Activated CD4-positive, alpha-beta memory T cell treated with anti-CD3 and anti-CD28 coated beads, Interleukin-2, amount 10 ng/mL, durations not matched to agents 7 days and 5 days (primary cell): Measurements from ENCODE around the gene ELOVL2. TPM values are rescaled to one million over a fixed set of nuclear protein-coding genes. Genes with fewer than 3 reads are reported as not detected.

ENCODE experiments used
- CTCF ChIA-PET: fragments of 350-600 bp; sonication (Branson Sonifier 250); formaldehyde crosslinking; loops from one replicate; lab custom pipeline; 2021; ENCODE audit warnings: antibody characterized with exemption, inconsistent platforms; lab: Charles Lee
- POLR2A ChIA-PET: fragments of 350-600 bp; sonication (Branson Sonifier 250); formaldehyde crosslinking; loops from one replicate; lab custom pipeline; 2021; ENCODE audit warnings: antibody characterized with exemption; lab: Charles Lee
- DNase-seq: peaks from one replicate; pipeline ENCODE4 v3.0.0-alpha.2; 2020
- H3K27ac Mint-ChIP-seq: one replicate; pipeline ENCODE4 v1.8.0; 2021; ENCODE audit warnings: mild to moderate bottlenecking, mixed read lengths
- H3K27me3 Mint-ChIP-seq: one replicate; pipeline ENCODE4 v1.8.0; 2021; ENCODE audit warnings: mixed read lengths
- H3K36me3 Mint-ChIP-seq: one replicate; pipeline ENCODE4 v1.8.0; 2021; ENCODE audit warnings: low read depth, mixed read lengths
- H3K4me1 Mint-ChIP-seq: one replicate; pipeline ENCODE4 v1.8.0; 2021; ENCODE audit warnings: mixed read lengths
- H3K4me3 Mint-ChIP-seq: one replicate; pipeline ENCODE4 v1.8.0; 2021; ENCODE audit warnings: mild to moderate bottlenecking, mixed read lengths
- H3K9me3 Mint-ChIP-seq: one replicate; pipeline ENCODE4 v1.8.0; 2021; ENCODE audit warnings: mixed read lengths
- total RNA-seq, 2 experiments: library from RNA; stranded (reverse); gene quantifications; one replicate each; pipeline ENCODE4 v1.2.3, GENCODE V29; 2021

ELOVL2 gene
- total RNA-seq, 2 experiments from 2014 or later: not detected

DNA sequence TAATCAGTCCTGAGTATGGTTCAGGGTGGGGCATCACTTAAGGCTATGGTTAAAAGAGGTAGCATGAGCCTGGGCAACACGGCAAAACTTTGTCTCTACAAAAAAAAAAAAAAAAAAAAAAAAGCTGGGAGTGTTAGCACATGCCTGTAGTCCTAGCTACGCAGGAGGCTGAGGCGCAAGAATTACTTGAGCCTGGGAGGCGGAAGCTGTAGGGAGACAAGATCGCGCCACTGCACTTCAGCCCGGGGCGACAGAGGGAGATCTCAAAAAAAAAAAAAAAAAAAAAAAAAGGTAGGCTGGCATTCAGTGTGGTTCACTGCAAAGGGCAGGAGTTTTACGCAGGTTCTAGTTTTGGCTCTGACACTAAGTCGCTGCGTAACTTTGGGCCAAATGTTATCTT, 15.1 kb downstream of the ELOVL2 start:
- H3K27me3 Mint-ChIP-seq: peaks cover 40% of the 10 kb centered on the region
- H3K36me3 Mint-ChIP-seq: no peaks in the 10 kb centered on the region
- ChIA-PET POLR2A (no interaction called here), CTCF (no interaction called here)
- no peaks in the 10 kb centered on the region for H3K9me3 Mint-ChIP-seq
- no peak for DNase-seq
- H3K4me1 Mint-ChIP-seq: no peaks in the 10 kb centered on the region
- no peak overlapping the region for H3K4me3 Mint-ChIP-seq
- H3K27ac Mint-ChIP-seq: no peak overlapping the region

DNA sequence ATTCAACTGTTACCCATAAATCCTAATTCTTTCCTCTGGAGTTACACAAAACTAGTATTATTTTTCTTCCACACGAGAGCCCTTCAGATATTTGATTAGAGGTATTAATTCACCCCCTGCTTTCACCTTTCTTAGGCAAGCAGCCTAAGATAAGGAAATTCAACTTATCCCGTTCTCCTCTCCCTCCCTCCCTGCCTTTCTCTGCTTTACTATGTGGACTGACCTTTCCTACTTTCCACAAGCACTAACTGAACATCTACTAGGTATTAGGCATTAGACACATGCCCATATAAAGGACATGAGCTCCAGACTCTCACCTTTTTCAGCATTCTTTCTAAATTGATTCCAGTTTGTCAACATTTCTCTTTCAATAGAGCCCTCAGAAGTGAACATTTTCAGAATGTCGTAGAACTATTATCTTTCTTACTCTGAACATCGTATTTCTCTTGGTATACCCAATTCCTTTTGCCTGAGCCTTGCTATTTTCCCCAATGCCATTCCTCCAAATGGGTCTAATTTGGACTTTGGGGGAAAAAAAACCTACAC, 16.5 kb downstream of the ELOVL2 start:
- ChIA-PET POLR2A (no interaction called here), CTCF (interaction anchor here (1.0 kb wide), 1 partner anchor 41 kb away, joined by 4 read pairs; no protein-coding TSS in a partner anchor)
- Mint-ChIP-seq H3K27ac (no peak overlapping the region), H3K36me3 (no peaks in the 10 kb centered on the region), H3K27me3 (peaks cover 40% of the 10 kb centered on the region), H3K9me3 (no peaks in the 10 kb centered on the region), H3K4me3 (no peak overlapping the region), H3K4me1 (no peaks in the 10 kb centered on the region)
- no peak for DNase-seq

DNA sequence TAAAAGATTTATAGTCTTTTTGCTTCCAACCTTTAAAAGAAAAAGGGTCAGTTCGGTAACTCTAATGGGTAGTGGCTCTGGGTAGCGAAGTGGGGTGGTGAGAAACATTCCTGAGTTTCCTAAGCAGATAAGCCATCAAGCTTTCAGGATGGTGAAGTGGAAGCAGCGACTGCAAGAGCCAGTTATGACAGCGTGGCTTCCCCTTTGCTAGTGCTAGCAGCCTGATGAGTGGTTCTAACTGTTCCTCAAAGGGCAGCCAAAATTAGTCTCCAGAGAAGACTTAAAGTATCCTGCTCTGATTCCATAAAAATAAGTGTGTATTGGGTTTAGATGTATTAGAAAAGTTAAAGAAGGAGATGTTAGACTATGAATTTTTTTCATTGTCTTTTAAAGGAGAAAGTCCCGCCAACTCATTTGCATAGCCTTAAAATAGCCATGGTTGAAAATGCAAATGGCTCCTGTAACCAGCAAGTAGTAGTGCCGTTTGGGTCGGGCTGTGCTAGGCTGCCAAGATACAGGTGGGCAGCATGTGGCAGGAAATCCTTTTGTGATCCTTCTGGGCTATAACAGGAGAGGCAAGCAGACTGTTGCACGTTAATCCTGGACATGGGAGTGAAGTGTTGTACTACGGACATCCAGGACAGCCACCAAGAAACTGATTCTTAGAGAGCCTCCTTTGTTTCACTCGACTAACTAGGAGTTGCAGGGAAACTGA, 18.0 kb downstream of the ELOVL2 start:
- Mint-ChIP-seq H3K27ac (no peak overlapping the region), H3K9me3 (no peaks in the 10 kb centered on the region), H3K4me3 (no peak overlapping the region), H3K4me1 (no peaks in the 10 kb centered on the region), H3K27me3 (peaks cover 45% of the 10 kb centered on the region), H3K36me3 (no peaks in the 10 kb centered on the region)
- POLR2A ChIA-PET: no interaction called here
- CTCF ChIA-PET: interaction anchor here (1.1 kb wide), 1 partner anchor 72 kb away, joined by 3 read pairs; no protein-coding TSS in a partner anchor
- DNase-seq: no peak

DNA sequence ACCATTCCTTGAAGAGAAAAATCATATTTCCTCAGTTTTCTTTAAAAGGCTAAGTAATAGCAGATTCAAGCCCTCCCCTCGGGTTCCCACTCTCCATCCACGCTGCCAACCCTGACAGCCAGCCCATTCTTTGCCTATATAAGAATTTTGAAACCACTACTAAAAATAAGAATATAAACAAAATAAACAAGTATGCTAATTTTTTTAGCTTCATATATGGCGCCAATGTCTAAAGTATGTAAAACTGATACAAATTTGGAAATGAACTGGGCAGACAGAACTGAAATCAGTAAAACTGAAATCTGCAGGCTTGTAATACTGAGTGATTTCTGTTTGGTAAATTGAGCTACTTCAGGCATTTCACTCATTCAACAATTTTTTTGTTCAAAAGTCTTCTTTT, 19.0 kb downstream of the ELOVL2 start:
- Mint-ChIP-seq H3K4me3 (no peak overlapping the region), H3K27ac (no peak overlapping the region), H3K4me1 (no peaks in the 10 kb centered on the region), H3K9me3 (no peaks in the 10 kb centered on the region), H3K27me3 (peaks cover 47% of the 10 kb centered on the region), H3K36me3 (no peaks in the 10 kb centered on the region)
- DNase-seq: no peak
- ChIA-PET POLR2A (no interaction called here), CTCF (no interaction called here)

DNA sequence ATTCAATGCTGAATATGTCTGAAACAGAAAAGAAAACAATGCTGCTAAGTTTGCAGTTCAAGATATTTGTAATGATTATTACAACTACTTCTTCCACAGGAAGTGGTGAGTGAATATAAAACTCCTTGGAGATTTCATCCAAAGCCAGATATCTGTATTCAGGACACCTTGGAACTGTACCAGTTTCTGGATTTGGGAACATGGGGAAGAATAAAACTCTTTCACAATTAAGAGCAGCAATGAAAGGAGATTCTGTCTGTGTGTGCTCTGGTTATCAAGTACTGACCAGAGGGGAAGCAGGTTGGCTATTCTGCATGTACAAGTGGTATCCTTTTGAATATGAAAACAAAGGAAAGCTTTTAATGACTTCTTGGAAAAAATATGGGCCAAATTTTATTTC, 21.1 kb downstream of the ELOVL2 start:
- ChIA-PET CTCF (interaction anchor here (1.0 kb wide), 1 partner anchor 46 kb away, joined by 3 read pairs; no protein-coding TSS in a partner anchor), POLR2A (no interaction called here)
- H3K4me1 Mint-ChIP-seq: no peaks in the 10 kb centered on the region
- no peak for DNase-seq
- H3K9me3 Mint-ChIP-seq: no peaks in the 10 kb centered on the region
- no peak overlapping the region for H3K4me3 Mint-ChIP-seq
- peaks cover 46% of the 10 kb centered on the region for H3K27me3 Mint-ChIP-seq
- H3K27ac Mint-ChIP-seq: no peak overlapping the region
- no peaks in the 10 kb centered on the region for H3K36me3 Mint-ChIP-seq

DNA sequence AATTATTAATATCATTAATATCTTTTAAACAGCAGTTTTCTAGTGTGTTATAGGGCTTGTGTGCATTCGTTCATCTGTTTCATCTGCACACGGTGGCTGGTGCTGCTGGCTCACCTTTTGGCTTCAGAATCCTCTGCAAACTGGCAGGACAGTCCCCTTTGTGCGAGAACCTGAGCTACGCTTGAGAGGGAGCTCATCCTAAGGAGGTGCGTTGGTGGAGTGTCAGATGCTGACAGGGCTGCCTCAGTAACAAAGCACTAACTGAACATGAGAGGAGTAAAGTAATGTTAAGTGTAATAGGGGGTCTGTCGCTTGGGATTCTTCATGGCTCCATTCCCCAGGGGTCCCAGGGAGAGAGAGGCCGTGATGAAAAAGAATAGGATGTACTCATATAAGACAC, 22.4 kb downstream of the ELOVL2 start:
- H3K4me3 Mint-ChIP-seq: no peak overlapping the region
- H3K27me3 Mint-ChIP-seq: peaks cover 38% of the 10 kb centered on the region
- no peaks in the 10 kb centered on the region for H3K36me3 Mint-ChIP-seq
- DNase-seq: no peak
- POLR2A ChIA-PET: no interaction called here
- H3K9me3 Mint-ChIP-seq: no peaks in the 10 kb centered on the region
- CTCF ChIA-PET: no interaction called here
- no peak overlapping the region for H3K27ac Mint-ChIP-seq
- H3K4me1 Mint-ChIP-seq: no peaks in the 10 kb centered on the region

DNA sequence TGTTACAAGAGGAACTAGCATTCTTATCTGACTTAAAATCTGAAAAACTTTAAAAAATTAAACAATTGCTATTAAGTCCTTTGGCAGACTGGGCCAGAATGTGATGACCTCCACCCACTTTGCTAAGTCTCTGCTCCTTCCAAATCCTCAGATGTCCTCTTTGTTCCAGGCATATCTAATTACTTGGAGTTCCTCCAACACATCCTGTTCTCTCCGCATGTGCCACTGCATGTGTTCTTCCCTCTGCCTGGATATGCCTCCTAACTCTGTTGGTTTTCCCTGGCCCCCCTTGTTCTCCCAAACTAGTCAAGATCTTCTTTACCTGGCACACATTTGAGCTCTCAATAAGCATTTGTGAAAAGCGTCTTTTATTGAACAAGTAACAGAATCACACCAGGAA, 23.1 kb downstream of the ELOVL2 start:
- Mint-ChIP-seq H3K27me3 (peaks cover 38% of the 10 kb centered on the region), H3K4me3 (no peak overlapping the region), H3K27ac (no peak overlapping the region), H3K36me3 (no peaks in the 10 kb centered on the region), H3K9me3 (no peaks in the 10 kb centered on the region), H3K4me1 (no peaks in the 10 kb centered on the region)
- ChIA-PET POLR2A (no interaction called here), CTCF (no interaction called here)
- DNase-seq: no peak

DNA sequence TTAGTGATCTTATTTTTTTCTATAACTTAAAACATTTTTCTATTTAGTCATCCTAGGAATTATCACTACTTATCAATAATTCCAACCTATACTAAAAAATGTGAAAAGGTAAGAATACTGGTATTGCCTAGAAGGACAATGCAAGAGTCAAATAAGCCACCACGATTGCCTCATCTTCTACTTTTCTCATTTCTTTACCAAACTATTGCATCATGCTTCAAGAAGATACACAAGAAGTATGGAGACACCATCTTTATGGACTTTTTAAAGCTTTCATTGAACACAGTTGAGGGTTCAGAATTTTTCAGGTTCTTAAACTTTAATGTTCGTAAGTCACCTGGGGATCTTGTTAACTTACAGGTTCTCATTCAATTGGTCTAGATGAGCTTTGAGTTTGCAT, 25.9 kb downstream of the ELOVL2 start:
- POLR2A ChIA-PET: no interaction called here
- Mint-ChIP-seq H3K27ac (no peak overlapping the region), H3K4me1 (no peaks in the 10 kb centered on the region), H3K27me3 (peaks cover 29% of the 10 kb centered on the region), H3K36me3 (no peaks in the 10 kb centered on the region), H3K9me3 (no peaks in the 10 kb centered on the region), H3K4me3 (no peak overlapping the region)
- CTCF ChIA-PET: no interaction called here
- DNase-seq: no peak

DNA sequence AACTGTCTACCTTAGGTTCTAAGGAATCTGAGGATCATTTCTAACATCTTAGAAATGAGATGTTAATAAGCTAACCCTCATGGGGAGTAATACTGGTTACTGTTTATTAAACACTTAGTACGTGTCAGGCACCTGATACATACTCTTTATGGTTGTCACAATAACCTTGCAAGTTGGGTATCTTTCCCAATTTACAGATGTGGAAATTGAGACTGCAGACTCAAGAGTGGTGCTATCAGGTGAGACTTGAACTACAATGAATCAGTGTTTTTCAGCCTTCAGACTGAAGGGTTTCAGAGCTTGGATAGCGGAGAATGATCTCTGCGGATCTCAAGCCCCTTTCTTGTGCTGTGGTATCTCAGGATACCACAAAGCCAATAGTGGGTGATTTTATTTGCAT, 27.0 kb downstream of the ELOVL2 start:
- peaks cover 30% of the 10 kb centered on the region for H3K27me3 Mint-ChIP-seq
- H3K4me3 Mint-ChIP-seq: no peak overlapping the region
- H3K36me3 Mint-ChIP-seq: no peaks in the 10 kb centered on the region
- H3K4me1 Mint-ChIP-seq: no peaks in the 10 kb centered on the region
- no peak for DNase-seq
- CTCF ChIA-PET: no interaction called here
- no peaks in the 10 kb centered on the region for H3K9me3 Mint-ChIP-seq
- H3K27ac Mint-ChIP-seq: no peak overlapping the region
- POLR2A ChIA-PET: no interaction called here

DNA sequence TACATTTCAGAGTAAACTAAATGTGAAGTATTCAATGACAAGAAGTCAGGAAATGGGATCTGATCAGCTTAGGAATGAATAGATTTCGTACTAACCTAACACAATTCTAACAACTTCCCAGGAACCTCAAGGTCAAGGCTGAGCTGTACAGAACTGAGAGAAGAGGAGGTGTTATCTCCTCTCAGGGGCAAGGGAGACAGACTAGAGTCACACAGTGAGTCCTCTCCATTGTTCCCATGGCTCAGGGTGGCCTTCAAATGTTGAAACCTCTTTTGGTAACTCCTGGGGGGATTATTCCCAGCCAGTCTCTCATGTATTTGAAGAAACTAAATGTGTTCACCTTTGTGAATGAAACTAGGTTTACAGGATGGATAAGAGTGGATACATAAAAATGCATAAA, 27.7 kb downstream of the ELOVL2 start:
- ChIA-PET CTCF (no interaction called here), POLR2A (no interaction called here)
- H3K27me3 Mint-ChIP-seq: peaks cover 28% of the 10 kb centered on the region
- H3K27ac Mint-ChIP-seq: no peak overlapping the region
- H3K36me3 Mint-ChIP-seq: no peaks in the 10 kb centered on the region
- H3K4me1 Mint-ChIP-seq: no peaks in the 10 kb centered on the region
- H3K4me3 Mint-ChIP-seq: no peak overlapping the region
- no peaks in the 10 kb centered on the region for H3K9me3 Mint-ChIP-seq
- DNase-seq: no peak

DNA sequence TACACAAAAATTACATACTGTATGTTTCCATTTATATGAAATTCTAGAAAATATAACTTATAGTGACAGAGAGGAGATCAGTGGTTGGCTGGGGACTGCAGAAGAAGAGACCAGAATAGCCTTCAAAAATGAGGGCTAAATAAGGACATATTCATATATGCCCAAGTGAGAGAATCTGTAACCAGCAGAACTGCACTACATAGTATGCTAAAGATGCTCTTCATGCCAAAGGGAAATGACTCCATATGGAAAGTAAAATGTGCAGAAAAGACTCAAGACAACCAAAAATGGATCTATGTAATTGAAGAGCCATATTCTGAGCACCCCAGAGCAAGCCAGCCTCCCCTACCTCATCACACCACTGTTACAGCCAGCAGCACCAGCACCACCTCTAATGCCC, 29.0 kb downstream of the ELOVL2 start:
- no peak overlapping the region for H3K27ac Mint-ChIP-seq
- H3K27me3 Mint-ChIP-seq: peaks cover 23% of the 10 kb centered on the region
- no peak for DNase-seq
- H3K9me3 Mint-ChIP-seq: no peaks in the 10 kb centered on the region
- no peaks in the 10 kb centered on the region for H3K36me3 Mint-ChIP-seq
- ChIA-PET POLR2A (no interaction called here), CTCF (no interaction called here)
- H3K4me1 Mint-ChIP-seq: no peaks in the 10 kb centered on the region
- no peak overlapping the region for H3K4me3 Mint-ChIP-seq

DNA sequence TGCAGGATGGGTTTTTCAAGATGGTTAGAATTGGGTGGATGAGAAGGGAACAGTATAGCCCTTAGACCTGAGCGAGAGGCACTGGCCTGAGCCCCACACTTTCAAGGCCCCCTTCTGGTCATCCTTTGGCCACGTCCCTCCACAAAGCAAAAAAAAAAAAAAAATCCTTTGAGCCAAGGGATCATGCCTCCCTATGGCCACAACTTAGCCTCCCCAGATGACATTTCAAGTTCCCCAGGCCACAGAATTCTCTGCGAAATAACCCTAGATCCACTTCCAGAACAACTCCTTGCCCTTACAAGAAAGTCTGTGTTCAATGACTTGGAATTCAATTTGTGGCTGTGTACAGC, 30.4 kb downstream of the ELOVL2 start:
- H3K9me3 Mint-ChIP-seq: no peaks in the 10 kb centered on the region
- POLR2A ChIA-PET: no interaction called here

DNA sequence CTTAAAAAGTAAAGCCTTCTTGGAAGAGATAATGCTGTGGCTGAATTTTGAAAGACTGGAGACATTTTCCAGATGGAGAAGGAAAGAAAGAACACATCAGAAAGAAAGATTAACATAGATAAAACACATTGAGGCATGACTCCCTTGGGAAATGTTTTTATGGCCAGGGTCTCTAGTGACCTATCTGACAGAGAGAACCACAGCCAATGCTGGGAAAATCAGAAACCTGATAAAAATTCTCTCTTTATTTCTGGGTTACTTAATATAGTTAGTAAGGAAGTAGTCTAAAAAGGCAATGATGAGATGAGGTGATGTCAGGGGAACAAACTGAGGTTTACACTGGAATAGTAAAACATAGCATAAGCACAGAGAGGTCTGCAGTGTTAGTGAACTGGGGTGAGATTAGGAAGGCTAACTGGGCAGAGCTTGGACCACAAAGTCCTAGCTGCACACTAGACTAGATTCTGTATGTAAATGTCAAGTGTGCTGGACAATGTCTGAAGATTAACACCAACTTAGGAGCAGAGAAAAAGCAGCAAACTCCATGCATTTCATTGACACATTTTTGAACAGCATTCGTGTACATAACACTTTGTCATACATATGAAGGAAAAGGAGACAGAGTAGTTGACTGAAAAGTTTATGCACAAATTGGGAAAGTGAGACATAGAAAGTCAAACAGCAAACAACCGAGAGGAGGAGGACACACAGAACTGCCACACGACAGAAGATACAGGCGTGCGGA, 31.0 kb downstream of the ELOVL2 start:
- Mint-ChIP-seq H3K27ac (no peak overlapping the region), H3K9me3 (no peaks in the 10 kb centered on the region), H3K27me3 (peaks cover 27% of the 10 kb centered on the region), H3K4me3 (no peak overlapping the region), H3K4me1 (no peaks in the 10 kb centered on the region), H3K36me3 (no peaks in the 10 kb centered on the region)
- CTCF ChIA-PET: no interaction called here
- POLR2A ChIA-PET: no interaction called here
- no peak for DNase-seq

More for the DNA sequence above, 30.4 kb downstream of the ELOVL2 start:
- no peak for DNase-seq
- Mint-ChIP-seq H3K36me3 (no peaks in the 10 kb centered on the region), H3K27me3 (peaks cover 27% of the 10 kb centered on the region), H3K4me3 (no peak overlapping the region), H3K27ac (no peak overlapping the region), H3K4me1 (no peaks in the 10 kb centered on the region)
- CTCF ChIA-PET: no interaction called here
